Ectodermal cell (in vitro differentiated cells): ENCODE measurements around the gene ASB14.
A peak's percentile ranks its signal among the peaks of the same experiment; 100 is the strongest.

Experiments used
- H3K27ac ChIP-seq: 2 replicates; pipeline ENCODE4 v1.7.0; 2013; ENCODE audit warnings: mild to moderate bottlenecking, low read depth, low read length; ENCODE audit not compliant: insufficient read depth, poor library complexity, severe bottlenecking
- H3K27me3 ChIP-seq: 2 replicates; pipeline ENCODE4 v1.7.0; 2013; ENCODE audit warnings: mild to moderate bottlenecking, low read length; ENCODE audit not compliant: insufficient read depth, control insufficient read depth, poor library complexity, severe bottlenecking
- H3K36me3 ChIP-seq: one replicate; pipeline ENCODE4 v1.7.0; 2013; ENCODE audit warnings: low read length; ENCODE audit not compliant: control insufficient read depth, insufficient read depth
- H3K4me1 ChIP-seq: one replicate; pipeline ENCODE4 v1.7.0; 2013; ENCODE audit warnings: low read length; ENCODE audit not compliant: control insufficient read depth, insufficient read depth
- H3K4me3 ChIP-seq: 2 replicates; pipeline ENCODE4 v1.7.0; 2013; ENCODE audit warnings: low read depth, low read length, control low read depth; ENCODE audit not compliant: insufficient read depth
- H3K9me3 ChIP-seq: 2 replicates; pipeline ENCODE4 v1.7.0; 2013; ENCODE audit warnings: mild to moderate bottlenecking, low read length, moderate library complexity; ENCODE audit not compliant: control insufficient read depth
- WGBS, 2 experiments: methylation state at CpG; one replicate each; pipeline ENCODE4 v1.1.7; 2013; ENCODE audit warnings: missing lambda C conversion rate in 2 of 2; 5-methylcytosine and 5-hydroxymethylcytosine counted together

Gene ASB14

GRCh38 chr3:57227204-57227929 is 65.1 kb downstream of the ASB14 start, which contains the start of gene APPL1:
APPL1 (plus strand) TSS chr3:57227729; CDS start chr3:57227884, 155 bp downstream.
- 2% methylated on average over 71 of the region's 71 CpGs for WGBS, 2 experiments
- Histone ChIP-seq H3K27ac (peak within 1 kb of the TSS; percentile 59), H3K4me1 (no peaks in the 10 kb centered on the region), H3K27me3 (peaks cover 21% of the 10 kb centered on the region), H3K36me3 (no peaks in the 10 kb centered on the region), H3K4me3 (peak within 1 kb of the TSS; percentile 69), H3K9me3 (no peaks in the 10 kb centered on the region)

DNA sequence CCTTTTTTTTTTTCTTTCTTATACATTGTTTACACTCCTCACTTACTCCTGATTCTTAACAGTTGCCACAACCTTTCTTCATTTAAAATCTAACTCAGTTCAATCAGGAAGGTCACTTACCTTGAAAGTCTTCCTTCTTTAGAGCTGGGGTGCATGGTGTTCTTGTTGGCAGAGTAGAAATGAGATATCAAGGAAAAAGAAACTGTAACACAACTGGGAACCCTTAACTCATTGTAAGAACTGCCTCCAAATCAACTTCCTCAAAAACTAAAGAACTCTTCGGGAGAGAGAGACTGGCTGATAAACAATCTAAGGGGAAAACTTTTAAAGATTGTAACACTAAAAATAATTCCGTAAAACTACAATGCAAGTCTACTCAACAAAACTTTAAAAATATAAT is 66.3 kb downstream of the ASB14 start:
- WGBS, 2 experiments, result 83 to 100% methylated on average over 1 of the region's 2 CpGs
- Histone ChIP-seq H3K36me3 (no peaks in the 10 kb centered on the region), H3K4me1 (no peaks in the 10 kb centered on the region), H3K9me3 (no peaks in the 10 kb centered on the region), H3K27ac (no peak overlapping the region), H3K27me3 (peaks cover 21% of the 10 kb centered on the region), H3K4me3 (no peak overlapping the region)

DNA sequence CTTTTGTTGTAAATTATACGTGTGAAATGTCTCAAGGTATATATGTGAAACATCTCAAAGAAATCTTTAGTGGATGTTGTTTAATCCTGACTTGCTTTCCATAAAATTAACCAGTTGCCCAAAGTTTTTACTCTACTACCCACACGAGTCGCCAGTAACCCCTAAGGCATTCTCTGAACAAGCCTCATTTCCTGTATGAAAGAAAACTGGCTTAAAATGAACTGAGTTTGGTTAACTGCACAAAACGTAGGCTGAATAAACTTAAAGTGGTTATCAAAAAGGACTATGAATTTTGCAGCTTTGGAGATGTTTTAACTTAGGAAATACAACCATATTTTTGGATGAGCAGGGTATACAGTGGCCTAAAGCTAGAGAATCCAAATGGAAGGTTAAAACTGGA is 67.6 kb downstream of the ASB14 start:
- 84 to 95% methylated on average over 3 to 4 of the region's 4 CpGs for WGBS, 2 experiments
- Histone ChIP-seq H3K27ac (no peak overlapping the region), H3K4me1 (no peaks in the 10 kb centered on the region), H3K9me3 (no peaks in the 10 kb centered on the region), H3K4me3 (no peak overlapping the region), H3K27me3 (peaks cover 21% of the 10 kb centered on the region), H3K36me3 (no peaks in the 10 kb centered on the region)

DNA sequence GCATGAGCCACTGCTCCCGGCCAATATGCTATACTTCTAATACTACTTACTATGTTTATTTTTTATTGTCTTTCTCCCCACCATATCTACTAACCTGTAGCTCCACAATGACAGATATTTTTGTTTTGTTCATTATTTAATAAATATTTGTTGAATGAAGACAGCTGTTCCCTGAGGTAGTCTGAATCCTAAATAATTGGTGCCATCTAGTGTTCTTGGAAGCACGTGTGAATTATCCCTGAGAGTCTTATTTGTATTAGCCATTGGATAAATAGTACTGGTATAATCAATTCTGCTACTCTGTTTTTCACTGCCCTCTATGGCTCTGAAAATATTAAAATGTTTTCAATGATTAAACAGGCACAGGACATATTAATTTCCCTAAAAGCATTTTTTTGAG is 70.6 kb downstream of the ASB14 start:
- Histone ChIP-seq H3K27ac (no peak overlapping the region), H3K9me3 (no peaks in the 10 kb centered on the region), H3K36me3 (no peaks in the 10 kb centered on the region), H3K4me3 (no peak overlapping the region), H3K27me3 (peaks cover 4% of the 10 kb centered on the region), H3K4me1 (no peaks in the 10 kb centered on the region)
- 71 to 78% methylated on average over 1 to 2 of the region's 2 CpGs for WGBS, 2 experiments
